HG03135 (cell line): ENCODE measurements around the gene CCDC51.

Source experiments
- ATAC-seq: cut with Tn5 transposase; IDR thresholded peaks from one replicate; pipeline ENCODE4 v1.9.1; 2021; ENCODE audit warnings: mild to moderate bottlenecking, moderate library complexity; ENCODE audit not compliant: unreplicated experiment

The CCDC51 gene

GRCh38 chr3:48435223-48435595 is 4.7 kb downstream of the CCDC51 start:
- no peak for ATAC-seq

GRCh38 chr3:48434591-48435222 is 5.2 kb downstream of the CCDC51 start:
- ATAC-seq = no peak

GRCh38 chr3:48433472-48434118 is 6.3 kb downstream of the CCDC51 start:
- no peak for ATAC-seq

- ATAC-seq = no peak
Observed at GRCh38 chr3:48432411-48433371, 7.2 kb downstream of the CCDC51 start.

GRCh38 chr3:48431224-48432029 is 8.5 kb downstream of the CCDC51 start:
- no peak for ATAC-seq

GRCh38 chr3:48430708-48431101 is 9.2 kb downstream of the CCDC51 start:
- no peak for ATAC-seq

GRCh38 chr3:48429960-48430707 is 9.8 kb downstream of the CCDC51 start, which contains the start of gene PLXNB1:
Gene PLXNB1, minus strand, starts transcription at chr3:48430086. Its CDS starts 5,475 bp downstream, at chr3:48424611.
- no peak for ATAC-seq

- no peak for ATAC-seq
Observed at GRCh38 chr3:48429317-48429959, 10.5 kb downstream of the CCDC51 start.

GRCh38 chr3:48428572-48429316 is 11.2 kb downstream of the CCDC51 start:
- ATAC-seq = no peak

GRCh38 chr3:48428088-48428571 is 11.8 kb downstream of the CCDC51 start:
- no peak for ATAC-seq

GRCh38 chr3:48427630-48427962 is 12.3 kb downstream of the CCDC51 start:
- ATAC-seq = no peak

GRCh38 chr3:48426944-48427629 is 12.8 kb downstream of the CCDC51 start:
- ATAC-seq = no peak

GRCh38 chr3:48426401-48426909 is 13.5 kb downstream of the CCDC51 start:
- no peak for ATAC-seq

GRCh38 chr3:48425281-48425812 is 14.6 kb downstream of the CCDC51 start:
- ATAC-seq = no peak

GRCh38 chr3:48423883-48424695 is 15.8 kb downstream of the CCDC51 start:
- no peak for ATAC-seq

GRCh38 chr3:48423241-48423882 is 16.6 kb downstream of the CCDC51 start:
- no peak for ATAC-seq
